PFSK-1 (cell line): ENCODE measurements around the gene TMEM203.

Source experiments
- FOXP2 ChIP-seq: optimal IDR thresholded peaks from 2 replicates; pipeline ENCODE3; 2011; ENCODE audit warnings: borderline replicate concordance, control low read depth, inconsistent platforms; ENCODE audit not compliant: insufficient read depth; ENCODE audit errors: extremely low read length, extremely low read depth
- POLR2AphosphoS5 ChIP-seq: IDR thresholded peaks from 2 replicates; pipeline ENCODE4 v1.6.1; 2012; ENCODE audit warnings: low read depth, mild to moderate bottlenecking, control low read depth, low read length, moderate library complexity
- REST ChIP-seq, 2 experiments: IDR thresholded peaks; 2 replicates each; pipeline versions ENCODE4 v1.6.1 to v1.8.0; 2011 to 2012; ENCODE audit warnings: low read depth in 2 of 2, low read length in 2 of 2, control low read depth in 1 of 2, inconsistent platforms in 1 of 2, mild to moderate bottlenecking in 1 of 2, moderate library complexity in 1 of 2; ENCODE audit not compliant: insufficient read depth in 1 of 2
- SIN3A ChIP-seq: IDR thresholded peaks from 2 replicates; pipeline ENCODE4 v1.6.1; 2012; ENCODE audit warnings: mild to moderate bottlenecking, low read length, moderate library complexity, borderline replicate concordance; ENCODE audit not compliant: insufficient read depth
- TAF1 ChIP-seq: IDR thresholded peaks from 2 replicates; pipeline ENCODE4 v1.6.1; 2012; ENCODE audit warnings: low read length, control low read depth, borderline replicate concordance; ENCODE audit not compliant: insufficient read depth

The TMEM203 gene

DNA sequence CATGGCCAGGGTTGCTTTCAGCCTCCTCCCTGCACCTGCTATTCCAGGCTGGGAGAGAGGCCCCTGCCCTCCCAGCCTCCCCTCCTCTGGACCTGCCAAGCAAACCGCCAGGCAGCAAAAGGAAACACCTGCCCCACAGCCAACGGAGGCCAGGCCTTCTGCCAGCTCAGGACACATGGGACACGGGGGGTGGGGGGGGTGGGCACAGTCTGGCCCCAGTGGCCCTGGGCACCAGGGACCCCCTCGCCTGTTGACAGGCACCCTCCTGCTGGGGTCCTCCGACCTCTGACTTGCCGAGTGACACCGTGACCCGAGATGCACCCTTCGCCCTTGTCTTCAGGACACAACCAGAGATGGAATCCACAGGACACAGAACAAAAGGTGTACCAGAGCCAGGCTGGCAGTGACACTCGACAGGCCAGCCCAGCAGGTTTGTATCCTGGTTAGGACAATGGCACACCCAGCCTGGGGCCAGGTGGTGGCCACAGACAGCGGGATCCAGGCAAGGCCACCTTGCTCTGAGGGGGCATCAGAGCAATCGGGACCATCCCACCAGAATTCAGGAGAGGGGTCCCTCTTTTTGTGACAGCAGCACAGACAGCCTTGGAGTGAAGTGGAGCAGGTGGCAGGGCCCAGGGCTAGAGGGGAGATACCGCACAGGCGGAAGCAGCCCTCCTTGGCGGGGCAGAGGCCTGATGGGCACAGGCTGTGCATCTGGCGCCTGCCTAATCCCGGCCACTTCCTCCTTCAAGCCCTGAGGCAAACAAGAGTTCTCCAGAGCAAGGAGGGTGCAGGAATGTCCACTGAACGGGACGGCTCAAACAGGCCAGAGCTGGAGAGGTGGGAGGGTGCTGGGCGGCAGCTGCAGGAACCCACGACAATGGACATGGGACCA is 32.3 kb downstream of the TMEM203 start:
- TF ChIP-seq FOXP2 = no peak
- no peak for TF ChIP-seq REST (IDR thresholded peaks at IDR 0.05; ENCODE audit: insufficient read depth in 1 of 2, low read depth in 2 of 2, low read length in 2 of 2)
- no peak for TF ChIP-seq POLR2AphosphoS5
- TF ChIP-seq TAF1 = no peak
- no peak for TF ChIP-seq SIN3A

DNA sequence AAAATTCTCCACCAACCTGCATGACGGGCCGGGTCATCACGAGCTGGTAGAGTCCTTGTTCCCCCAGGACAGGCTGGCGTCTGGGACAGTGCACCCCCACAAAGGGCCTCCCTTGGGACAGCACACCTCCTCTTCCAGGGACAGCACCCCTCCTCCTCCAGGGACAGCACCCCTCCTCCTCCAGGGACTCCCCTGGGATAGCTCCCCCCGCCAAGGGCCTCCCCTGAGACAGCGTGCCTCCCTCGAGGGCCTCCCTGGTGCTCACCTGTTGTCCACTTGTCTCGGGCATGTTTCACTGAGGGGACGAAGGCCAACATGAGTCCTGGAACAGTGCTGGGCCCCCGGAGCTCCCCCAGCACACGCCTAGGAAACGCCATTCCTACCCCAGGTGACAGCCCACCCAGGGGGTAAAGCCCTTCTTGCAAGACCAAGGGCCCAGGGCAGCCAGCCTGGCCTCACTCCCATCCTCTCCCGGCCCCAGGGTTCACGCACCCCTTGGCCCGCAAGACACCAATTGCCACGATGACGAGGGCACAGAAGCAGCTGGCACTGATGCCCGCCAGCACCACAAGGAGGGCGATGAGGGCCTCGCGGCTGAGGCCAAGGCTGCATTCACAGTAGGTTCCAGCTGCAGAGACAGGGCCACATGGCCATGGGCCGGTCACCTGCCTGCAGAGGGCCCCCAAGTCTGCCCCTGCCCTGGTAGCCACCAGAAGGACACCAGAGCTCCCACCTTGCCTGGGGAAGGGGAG is 34.1 kb downstream of the TMEM203 start:
- TF ChIP-seq TAF1 (no peak), SIN3A (no peak), FOXP2 (no peak), POLR2AphosphoS5 (no peak), REST (IDR thresholded peaks at IDR 0.05; ENCODE audit: insufficient read depth in 1 of 2, low read depth in 2 of 2, low read length in 2 of 2) (no peak)

- TF ChIP-seq REST (IDR thresholded peaks at IDR 0.05; ENCODE audit: insufficient read depth in 1 of 2, low read depth in 2 of 2, low read length in 2 of 2) = no peak
- TF ChIP-seq POLR2AphosphoS5 = no peak
- no peak for TF ChIP-seq FOXP2
- no peak for TF ChIP-seq SIN3A
- TF ChIP-seq TAF1 = no peak
These were observed 34.8 kb downstream of the TMEM203 start for GRCh38 chr9:137170486-137171148.

- TF ChIP-seq TAF1 (no peak), SIN3A (no peak)
These were observed 35.5 kb downstream of the TMEM203 start, which contains the start of gene LRRC26 for GRCh38 chr9:137169896-137170358. LRRC26 (minus strand) TSS chr9:137170051; CDS start chr9:137169943, 108 bp downstream.
